Measurements from ENCODE around the gene GSTM4. TPM values are rescaled to one million over a fixed set of nuclear protein-coding genes. Genes with fewer than 3 reads are reported as not detected.

GSTM4 gene
- polyA plus RNA-seq, 2 of the 4 experiments (the other 2 are of a cell fraction): 13.0 to 17.2 TPM

DNA sequence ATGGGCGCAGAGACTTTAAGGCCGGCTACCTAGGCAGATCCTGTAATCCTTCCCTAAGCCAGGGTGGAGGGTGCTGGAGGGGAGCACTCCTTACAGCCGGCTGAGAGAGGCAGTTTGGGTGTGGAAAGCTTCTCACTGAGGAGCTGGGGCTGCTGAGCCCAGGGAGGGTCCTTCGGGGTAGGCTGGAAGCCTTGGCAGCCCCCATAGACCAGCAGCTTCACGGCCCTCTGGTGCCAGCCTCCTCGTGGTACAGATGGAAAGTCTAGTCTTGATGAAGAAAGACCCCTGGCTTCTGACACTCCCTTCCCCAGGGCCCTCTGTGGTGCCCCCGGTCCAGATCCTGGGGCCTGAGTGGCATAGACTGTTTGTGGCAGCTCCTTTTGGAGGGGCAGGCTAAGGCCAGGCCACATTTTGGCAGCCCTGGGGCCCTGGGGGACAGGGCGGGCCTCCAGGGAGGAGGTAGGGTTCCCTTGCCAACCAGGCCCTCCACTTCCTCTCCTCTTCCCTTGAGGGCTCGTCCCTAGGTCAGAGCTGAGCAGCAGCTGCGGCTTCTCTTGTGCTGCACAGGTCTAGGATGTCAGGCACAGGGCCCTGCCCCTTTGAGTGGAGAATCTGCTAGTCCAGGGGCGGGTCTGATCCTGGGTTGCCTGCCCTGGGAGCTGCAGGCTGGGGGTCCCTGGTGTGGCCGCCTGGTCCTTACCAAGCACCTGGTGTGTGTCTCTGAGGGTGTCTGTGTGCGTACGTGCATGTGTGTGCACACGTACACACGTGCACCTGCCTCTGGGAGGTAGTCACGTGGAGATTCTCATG is 31.5 kb upstream of the GSTM4 start:
- peaks cover 21% of the 10 kb centered on the region for H3K4me1 ChIP-seq
- ATAC-seq (no peak), FAIRE-seq (no peak), DNase-seq (ENCODE audit: low read depth in 1 of 2, low spot score in 1 of 2) (no peak)
- WGBS (ENCODE audit: missing lambda C conversion rate): 97% methylated on average over 10 of the region's 17 CpGs
- ChIA-PET CTCF (interaction anchor here (1.5 to 21.4 kb wide), 5 partner anchors 16 to 360 kb away, joined by 5 to 295 read pairs (median 11); partner anchors contain the start of gene AHCYL1), POLR2A (no interaction called here)
- no peak for TF ChIP-seq ESRRA (IDR thresholded peaks at IDR 0.05; ENCODE audit: borderline replicate concordance, low read length)
- TF ChIP-seq FOSB (CRISPR knock-in tag; IDR thresholded peaks at IDR 0.05): no peak
- no peak for TF ChIP-seq ZC3H11A (IDR thresholded peaks at IDR 0.05)
- TF ChIP-seq HDAC2 (IDR thresholded peaks at IDR 0.05): no peak
- TF ChIP-seq HEYL (CRISPR knock-in tag; IDR thresholded peaks at IDR 0.05): no peak
- TF ChIP-seq KDM1A (IDR thresholded peaks at IDR 0.05; ENCODE audit: low read depth): no peak
- no peaks in the 10 kb centered on the region for H3K9me3 ChIP-seq
- H3K4me3 ChIP-seq: no peak overlapping the region
- H3K27ac ChIP-seq: peak overlapping the region in 1 of 2 experiments; percentile 11; a peak in 1 of 6 replicates
- no peak overlapping the region for H3K4me2 ChIP-seq

- over 99% methylated on average over 15 of the region's 16 CpGs for whole genome bisulfite sequencing (ENCODE audit: missing lambda C conversion rate)
- Histone ChIP-seq H3K4me2 (no peak overlapping the region), H3K4me3 (no peak overlapping the region), H3K27ac (no peak overlapping the region), H3K9me3 (no peaks in the 10 kb centered on the region), H3K4me1 (peaks cover 21% of the 10 kb centered on the region)
- TF ChIP-seq SREBF2 (IDR thresholded peaks at IDR 0.05): no peak
- TF ChIP-seq, protein P1, sequence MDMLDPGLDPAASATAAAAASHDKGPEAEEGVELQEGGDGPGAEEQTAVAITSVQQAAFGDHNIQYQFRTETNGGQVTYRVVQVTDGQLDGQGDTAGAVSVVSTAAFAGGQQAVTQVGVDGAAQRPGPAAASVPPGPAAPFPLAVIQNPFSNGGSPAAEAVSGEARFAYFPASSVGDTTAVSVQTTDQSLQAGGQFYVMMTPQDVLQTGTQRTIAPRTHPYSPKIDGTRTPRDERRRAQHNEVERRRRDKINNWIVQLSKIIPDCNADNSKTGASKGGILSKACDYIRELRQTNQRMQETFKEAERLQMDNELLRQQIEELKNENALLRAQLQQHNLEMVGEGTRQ (IDR thresholded peaks at IDR 0.05): no peak
- TF ChIP-seq SMC3 (IDR thresholded peaks at IDR 0.05): no peak
- TF ChIP-seq FOSB (CRISPR knock-in tag; IDR thresholded peaks at IDR 0.05): no peak
- no peak for TF ChIP-seq BHLHE40 (IDR thresholded peaks at IDR 0.05; ENCODE audit: low read depth, low read length)
- TF ChIP-seq MAZ (IDR thresholded peaks at IDR 0.05; ENCODE audit: borderline replicate concordance, low read depth, low read length): no peak
- no peak for TF ChIP-seq HOXB13 (CRISPR knock-in tag; IDR thresholded peaks at IDR 0.05; ENCODE audit: low read depth)
- no peak for TF ChIP-seq HDAC2 (IDR thresholded peaks at IDR 0.05)
- TF ChIP-seq TP53 (CRISPR knock-in tag; IDR thresholded peaks at IDR 0.05): no peak
- TF ChIP-seq POLR2A (IDR thresholded peaks at IDR 0.05; ENCODE audit: low read length): no peak
- no peak for TF ChIP-seq HOXA7 (CRISPR knock-in tag; IDR thresholded peaks at IDR 0.05)
- no peak for TF ChIP-seq CBX8 (IDR thresholded peaks at IDR 0.05)
- ChIA-PET CTCF (interaction anchor here (1.5 to 21.4 kb wide), 5 partner anchors 15 to 359 kb away, joined by 5 to 295 read pairs (median 11); partner anchors contain the start of gene AHCYL1), POLR2A (no interaction called here)
- FAIRE-seq (no peak), DNase-seq (ENCODE audit: low read depth in 1 of 2, low spot score in 1 of 2) (no peak), ATAC-seq (no peak)
These were observed 30.7 kb upstream of the GSTM4 start for GRCh38 chr1:109625176-109625575.

- Histone ChIP-seq H3K27ac (no peak overlapping the region), H3K4me1 (peaks cover 21% of the 10 kb centered on the region), H3K4me3 (no peak overlapping the region), H3K4me2 (no peak overlapping the region), H3K9me3 (no peaks in the 10 kb centered on the region)
- CTCF ChIA-PET: interaction anchor here (1.5 to 21.4 kb wide), 5 partner anchors 14 to 358 kb away, joined by 5 to 295 read pairs (median 11); partner anchors contain the start of gene AHCYL1
- ATAC-seq (no peak), FAIRE-seq (no peak), DNase-seq (ENCODE audit: low read depth in 1 of 2, low spot score in 1 of 2) (no peak)
- POLR2A ChIA-PET: no interaction called here
- 87% methylated on average over 31 of the region's 32 CpGs for WGBS (ENCODE audit: missing lambda C conversion rate)
- TF ChIP-seq GATA3 (IDR thresholded peaks at IDR 0.05; ENCODE audit: borderline replicate concordance) (no peak), FOXS1 (CRISPR knock-in tag; IDR thresholded peaks at IDR 0.05) (no peak), HOXA7 (CRISPR knock-in tag; IDR thresholded peaks at IDR 0.05) (no peak), HOXB5 (CRISPR knock-in tag; IDR thresholded peaks at IDR 0.05) (no peak), CHD4 (IDR thresholded peaks at IDR 0.05; ENCODE audit: borderline replicate concordance) (no peak), HEYL (CRISPR knock-in tag; IDR thresholded peaks at IDR 0.05) (no peak), BCL3 (IDR thresholded peaks at IDR 0.05) (no peak), POLR2A (IDR thresholded peaks at IDR 0.05; ENCODE audit: low read length) (no peak), EP300 (IDR thresholded peaks at IDR 0.05) (no peak), ATOH8 (CRISPR knock-in tag; IDR thresholded peaks at IDR 0.05; ENCODE audit: low read depth) (no peak), NR3C1 (IDR thresholded peaks at IDR 0.05) (no peak), CHD2 (IDR thresholded peaks at IDR 0.05; ENCODE audit: low read length, partially characterized antibody) (no peak), CBX2 (IDR thresholded peaks at IDR 0.05; ENCODE audit: borderline replicate concordance, low read depth) (no peak), FOSL2 (IDR thresholded peaks at IDR 0.05) (no peak), FOSL2 (CRISPR knock-in tag; IDR thresholded peaks at IDR 0.05) (no peak), MAX (IDR thresholded peaks at IDR 0.05) (no peak), TFCP2L1 (CRISPR knock-in tag; IDR thresholded peaks at IDR 0.05) (no peak), BHLHE40 (IDR thresholded peaks at IDR 0.05; ENCODE audit: low read depth, low read length) (no peak), RAD21 (conservative IDR thresholded peaks at IDR 0.05 in 1 of 2, IDR thresholded peaks at IDR 0.05 in 1 of 2) (no peak)
These were observed 30.0 kb upstream of the GSTM4 start for GRCh38 chr1:109625601-109626560.
